HepG2 (cell line): ENCODE data around the gene RPS14. TPM values are rescaled to one million over a fixed set of nuclear protein-coding genes. Genes with fewer than 3 reads are reported as not detected.
A peak's percentile ranks its signal among the peaks of the same experiment; 100 is the strongest.

Experiments used
- AKNA ChIP-seq: sonication (generic); formaldehyde crosslinking; IDR thresholded peaks from 2 replicates; pipeline ENCODE4 v1.4.0; 2020; ENCODE audit warnings: missing genetic modification reagents, borderline replicate concordance
- ARNT ChIP-seq: fragments of 450-650 bp; IDR thresholded peaks from 2 replicates; pipeline ENCODE4 v1.6.1; 2017
- ELF4 ChIP-seq: sonication (generic); formaldehyde crosslinking; IDR thresholded peaks from 2 replicates; pipeline ENCODE4 v1.5.0; 2020; ENCODE audit warnings: missing genetic modification reagents, mild to moderate bottlenecking, moderate library complexity, borderline replicate concordance
- GLI4 ChIP-seq: sonication (generic); formaldehyde crosslinking; IDR thresholded peaks from 2 replicates; pipeline ENCODE4 v1.5.1; 2020; ENCODE audit warnings: missing genetic modification reagents, mild to moderate bottlenecking, moderate library complexity, borderline replicate concordance
- GPBP1L1 ChIP-seq: sonication (generic); formaldehyde crosslinking; IDR thresholded peaks from 2 replicates; pipeline ENCODE4 v1.5.0; 2020; ENCODE audit warnings: mild to moderate bottlenecking, missing genetic modification reagents
- HNF4G ChIP-seq, 2 experiments: sonication (generic) in 1 of 2; formaldehyde crosslinking in 1 of 2; IDR thresholded peaks; 2 replicates each; pipeline versions ENCODE4 v1.4.0 to v1.6.1; 2011 to 2020; ENCODE audit warnings: borderline replicate concordance in 2 of 2, low read depth in 2 of 2, mild to moderate bottlenecking in 2 of 2, low read length in 1 of 2, missing genetic modification reagents in 1 of 2, moderate library complexity in 1 of 2
- MYPOP ChIP-seq: sonication (generic); formaldehyde crosslinking; IDR thresholded peaks from 2 replicates; pipeline ENCODE4 v1.8.1; 2023; ENCODE audit warnings: mild to moderate bottlenecking, moderate library complexity, missing genetic modification reagents
- PHF20 ChIP-seq: sonication (generic); formaldehyde crosslinking; IDR thresholded peaks from 2 replicates; pipeline ENCODE4 v1.5.0; 2020; ENCODE audit warnings: mild to moderate bottlenecking, missing genetic modification reagents
- POGZ ChIP-seq: sonication (generic); formaldehyde crosslinking; IDR thresholded peaks from 2 replicates; pipeline ENCODE4 v1.4.0; 2020; ENCODE audit warnings: mild to moderate bottlenecking, missing genetic modification reagents
- SNAPC2 ChIP-seq: sonication (generic); formaldehyde crosslinking; IDR thresholded peaks from 2 replicates; pipeline ENCODE4 v1.8.1; 2022; ENCODE audit warnings: mild to moderate bottlenecking, missing genetic modification reagents
- SPEN ChIP-seq: sonication (generic); formaldehyde crosslinking; IDR thresholded peaks from 2 replicates; pipeline ENCODE4 v1.5.1; 2020; ENCODE audit warnings: low read depth, mild to moderate bottlenecking, missing genetic modification reagents
- SUZ12 ChIP-seq: fragments of 150-350 bp; IDR thresholded peaks from 2 replicates; pipeline ENCODE4 v1.6.1; 2014; ENCODE audit warnings: low read depth, low read length
- TBX2 ChIP-seq: sonication (generic); formaldehyde crosslinking; IDR thresholded peaks from 2 replicates; pipeline ENCODE4 v1.5.0; 2020; ENCODE audit warnings: missing genetic modification reagents, mild to moderate bottlenecking, borderline replicate concordance
- ZBTB43 ChIP-seq: sonication (generic); formaldehyde crosslinking; conservative IDR thresholded peaks from 2 replicates; pipeline ENCODE4 v1.4.0; 2020; ENCODE audit warnings: missing genetic modification reagents
- ZFP36L1 ChIP-seq: sonication (generic); formaldehyde crosslinking; IDR thresholded peaks from 2 replicates; pipeline ENCODE4 v1.8.0; 2022; ENCODE audit warnings: mild to moderate bottlenecking, missing genetic modification reagents, moderate library complexity
- ZNF383 ChIP-seq: sonication (generic); formaldehyde crosslinking; IDR thresholded peaks from 2 replicates; pipeline ENCODE4 v1.4.0; 2020; ENCODE audit warnings: missing genetic modification reagents, mild to moderate bottlenecking, borderline replicate concordance
- ZNF616 ChIP-seq: sonication (generic); formaldehyde crosslinking; IDR thresholded peaks from 2 replicates; pipeline ENCODE4 v1.5.0; 2020; ENCODE audit warnings: low read depth, mild to moderate bottlenecking, missing genetic modification reagents
- ZNF709 ChIP-seq: sonication (generic); formaldehyde crosslinking; IDR thresholded peaks from 2 replicates; pipeline ENCODE4 v1.5.0; 2020; ENCODE audit warnings: mild to moderate bottlenecking, missing genetic modification reagents
- ZNF775 ChIP-seq: sonication (generic); formaldehyde crosslinking; IDR thresholded peaks from 2 replicates; pipeline ENCODE4 v1.4.0; 2020; ENCODE audit warnings: missing genetic modification reagents, mild to moderate bottlenecking, moderate library complexity, borderline replicate concordance
- ZZZ3 ChIP-seq: sonication (generic); formaldehyde crosslinking; IDR thresholded peaks from 2 replicates; pipeline ENCODE4 v1.4.0; 2020; ENCODE audit warnings: missing genetic modification reagents, mild to moderate bottlenecking, borderline replicate concordance
- polyA plus RNA-seq, 8 experiments: library from polyadenylated mRNA; depleted of rRNA in 3 of 8; stranded (reverse) in 7 of 8; unstranded in 1 of 8; fragments of >200 nt; fragmentation: Illumina TruSeq in 4 of 8; extraction: Trizol in 4 of 8; gene quantifications; 2 replicates each; pipeline versions ENCODE4 v1.2.1 to v1.2.3, GENCODE V29; 2011 to 2016; ENCODE audit warnings: low read depth in 4 of 8, missing spikeins in 1 of 8, mixed read lengths in 1 of 8; ENCODE audit not compliant: insufficient read depth in 1 of 8
- total RNA-seq, 5 experiments: library from RNA; depleted of rRNA; stranded (reverse); fragments of >200 nt; fragmentation: Illumina TruSeq; extraction: Trizol; gene quantifications; 2 replicates each; pipeline ENCODE4 v1.2.3, GENCODE V29; 2016; ENCODE audit warnings: low read depth in 1 of 5

The RPS14 gene
- total and polyA plus RNA-seq, 2 of the 13 experiments (the other 11 are each of a cell fraction or from before 2014, with no cell fraction given): 2,116 to 3,295 TPM

GRCh38 chr5:150485693-150486401 is 36.3 kb upstream of the RPS14 start (continued):
- no peak for TF ChIP-seq AKNA (CRISPR knock-in tag)
- TF ChIP-seq ZBTB43 (CRISPR knock-in tag): no peak
- TF ChIP-seq ZNF383 (CRISPR knock-in tag): no peak
- no peak for TF ChIP-seq GPBP1L1
- TF ChIP-seq PHF20: no peak
- TF ChIP-seq ZZZ3: no peak
- no peak for TF ChIP-seq SUZ12
- TF ChIP-seq MYPOP: no peak; the same call in 1 of the 2 replicates
- peak; percentile 61 for TF ChIP-seq HNF4G (IDR thresholded peaks at IDR 0.05; ENCODE audit: borderline replicate concordance, low read depth, low read length)
- TF ChIP-seq HNF4G (CRISPR knock-in tag; IDR thresholded peaks at IDR 0.05; ENCODE audit: borderline replicate concordance, low read depth): no peak; the same call in 1 of the 2 replicates
- TF ChIP-seq POGZ (CRISPR knock-in tag): no peak
- TF ChIP-seq GLI4 (CRISPR knock-in tag): 0 out of 2 replicates have a peak, but pooled peaks have one; percentile 7
- no peak; the same call in 1 of the 2 replicates for TF ChIP-seq SNAPC2 (CRISPR knock-in tag)
- TF ChIP-seq ZNF709 (CRISPR knock-in tag): peak; percentile 27; the same call in 1 of the 2 replicates
- TF ChIP-seq TBX2 (CRISPR knock-in tag): peak; percentile 52; the same call in 1 of the 2 replicates
- TF ChIP-seq ELF4 (CRISPR knock-in tag): no peak
- TF ChIP-seq SPEN (CRISPR knock-in tag): peak; percentile 52; the same call in 1 of the 2 replicates
- TF ChIP-seq ZNF775 (CRISPR knock-in tag): no peak
- TF ChIP-seq ZFP36L1: peak; percentile 40; the same call in 1 of the 2 replicates
- TF ChIP-seq ARNT: no peak
- no peak for TF ChIP-seq ZNF616 (CRISPR knock-in tag)
